IMR-90 (cell line): ENCODE results near the gene SRRM2. TPM values are rescaled to one million over a fixed set of nuclear protein-coding genes. Genes with fewer than 3 reads are reported as not detected.

ENCODE experiments used
- ATAC-seq: fragments of 200-7000 bp; cut with Tn5 transposase; 2 replicates; pipeline ENCODE4 v1.9.1; 2020; ENCODE audit warnings: low read depth, mild to moderate bottlenecking, moderate library complexity
- BruUV-seq: library from RNA; stranded (reverse); fragments of 400-500 nt; replicated peaks from 2 replicates; lab custom pipeline; 2021; lab: Mats Ljungman, UMichigan
- CTCF ChIA-PET: fragments of 300-600 bp; formaldehyde crosslinking; extraction: SDS; loops from one replicate; lab custom pipeline; 2021; ENCODE audit warnings: antibody characterized with exemption; lab: Yijun Ruan, JAX
- POLR2A ChIA-PET: fragments of 300-600 bp; sonication (Branson Sonifier 250); formaldehyde crosslinking; loops from one replicate; lab custom pipeline; 2022; ENCODE audit warnings: antibody characterized with exemption; ENCODE audit not compliant: unreplicated experiment; lab: Charles Lee
- DNase-seq: peaks from one replicate; pipeline ENCODE4 v3.0.0; 2013
- H2AFZ ChIP-seq: replicated peaks from 2 replicates; pipeline ENCODE3; 2013; ENCODE audit warnings: low read length, mild to moderate bottlenecking; ENCODE audit not compliant: poor library complexity
- H2AK5ac ChIP-seq: 2 replicates; pipeline ENCODE4 v1.6.1; 2013; ENCODE audit warnings: low read depth, low read length, inconsistent platforms
- H2AK9ac ChIP-seq: replicated peaks from 2 replicates; pipeline ENCODE3; 2013; ENCODE audit warnings: mild to moderate bottlenecking, low read depth, low read length, moderate library complexity; ENCODE audit not compliant: poor library complexity
- H2BK120ac ChIP-seq: 2 replicates; pipeline ENCODE4 v1.6.1; 2013; ENCODE audit warnings: low read depth, low read length, inconsistent platforms
- H2BK15ac ChIP-seq: 3 replicates; pipeline ENCODE4 v1.6.1; 2013; ENCODE audit warnings: low read depth, low read length, inconsistent platforms
- H2BK20ac ChIP-seq: 2 replicates; pipeline ENCODE4 v1.6.1; 2013; ENCODE audit warnings: low read depth, mild to moderate bottlenecking, inconsistent platforms, low read length, moderate library complexity
- H2BK5ac ChIP-seq: 2 replicates; pipeline ENCODE4 v1.6.1; 2013; ENCODE audit warnings: mild to moderate bottlenecking, low read depth, low read length, inconsistent platforms; ENCODE audit not compliant: poor library complexity, severe bottlenecking
- H3K14ac ChIP-seq: replicated peaks from 2 replicates; pipeline ENCODE4 v1.6.1; 2013; ENCODE audit warnings: low read depth, low read length, inconsistent platforms
- H3K18ac ChIP-seq: 2 replicates; pipeline ENCODE4 v1.6.1; 2013; ENCODE audit warnings: low read depth, low read length, control low read depth
- H3K23ac ChIP-seq: 2 replicates; pipeline ENCODE4 v1.6.1; 2013; ENCODE audit warnings: low read depth, low read length, inconsistent platforms
- H3K27ac ChIP-seq: 2 replicates; pipeline ENCODE4 v1.5.1; 2013; ENCODE audit warnings: mild to moderate bottlenecking, control low read depth, low read length; ENCODE audit not compliant: insufficient read depth
- H3K27me3 ChIP-seq: 2 replicates; pipeline ENCODE4 v1.6.1; 2013; ENCODE audit warnings: low read length; ENCODE audit not compliant: control insufficient read depth, insufficient read depth
- H3K36me3 ChIP-seq: 2 replicates; pipeline ENCODE4 v1.6.1; 2013; ENCODE audit warnings: low read length, mixed read lengths; ENCODE audit not compliant: control insufficient read depth, insufficient read depth
- H3K4ac ChIP-seq: 2 replicates; pipeline ENCODE4 v1.6.1; 2013; ENCODE audit warnings: low read depth, low read length, inconsistent platforms
- H3K4me1 ChIP-seq: 2 replicates; pipeline ENCODE4 v1.6.1; 2013; ENCODE audit warnings: low read length, mixed read lengths; ENCODE audit not compliant: control insufficient read depth, insufficient read depth
- H3K4me2 ChIP-seq: 2 replicates; pipeline ENCODE4 v1.6.1; 2013; ENCODE audit warnings: low read depth, mild to moderate bottlenecking, control low read depth, low read length, moderate library complexity
- H3K4me3 ChIP-seq: 2 replicates; pipeline ENCODE4 v1.5.1; 2013; ENCODE audit warnings: low read depth, mild to moderate bottlenecking, control low read depth, low read length, moderate library complexity; ENCODE audit not compliant: insufficient read depth
- H3K56ac ChIP-seq: 2 replicates; pipeline ENCODE4 v1.6.1; 2013; ENCODE audit warnings: low read length, inconsistent platforms; ENCODE audit not compliant: insufficient read depth; ENCODE audit errors: extremely low read depth
- H3K79me1 ChIP-seq, 2 experiments: 2 replicates each; pipeline ENCODE4 v1.6.1; 2013; ENCODE audit warnings: low read length in 2 of 2, inconsistent platforms in 1 of 2, low read depth in 1 of 2
- H3K9ac ChIP-seq: 2 replicates; pipeline ENCODE4 v1.6.1; 2013; ENCODE audit warnings: low read depth, low read length, control low read depth
- H3K9me1 ChIP-seq: 2 replicates; pipeline ENCODE4 v1.6.1; 2013; ENCODE audit warnings: low read length, inconsistent platforms; ENCODE audit not compliant: insufficient read depth
- H3K9me3 ChIP-seq: 2 replicates; pipeline ENCODE4 v1.6.1; 2013; ENCODE audit warnings: low read length; ENCODE audit not compliant: control insufficient read depth, insufficient read depth
- H4K20me1 ChIP-seq: 2 replicates; pipeline ENCODE4 v1.6.1; 2013; ENCODE audit warnings: low read length, inconsistent platforms; ENCODE audit not compliant: insufficient read depth
- H4K5ac ChIP-seq: 2 replicates; pipeline ENCODE4 v1.6.1; 2013; ENCODE audit warnings: mild to moderate bottlenecking, low read depth, low read length, control low read depth
- H4K8ac ChIP-seq, 2 experiments: 2 replicates each; pipeline ENCODE4 v1.6.1; 2013; ENCODE audit warnings: low read depth in 2 of 2, low read length in 2 of 2, control low read depth in 1 of 2, inconsistent platforms in 1 of 2
- H4K91ac ChIP-seq: 2 replicates; pipeline ENCODE4 v1.6.1; 2013; ENCODE audit warnings: low read depth, low read length, inconsistent platforms; ENCODE audit not compliant: insufficient read depth
- CHD1 ChIP-seq: IDR thresholded peaks from 2 replicates; pipeline ENCODE4 v1.6.1; 2012; ENCODE audit warnings: low read depth, low read length, improper control_type of control experiment
- FOS ChIP-seq: fragments of 150-350 bp; IDR thresholded peaks from 2 replicates; pipeline ENCODE4 v1.6.1; 2016; ENCODE audit warnings: low read depth, low read length
- MAFK ChIP-seq: IDR thresholded peaks from 2 replicates; pipeline ENCODE4 v1.6.1; 2012; ENCODE audit warnings: low read depth, low read length, improper control_type of control experiment
- MXI1 ChIP-seq: IDR thresholded peaks from 2 replicates; pipeline ENCODE4 v1.6.1; 2012; ENCODE audit warnings: low read depth, mild to moderate bottlenecking, low read length, moderate library complexity, borderline replicate concordance
- RFX5 ChIP-seq: IDR thresholded peaks from 2 replicates; pipeline ENCODE4 v1.8.0; 2012; ENCODE audit warnings: low read depth, mild to moderate bottlenecking, low read length, moderate library complexity
- SMC3 ChIP-seq: fragments of 150-350 bp; IDR thresholded peaks from 2 replicates; pipeline ENCODE4 v1.6.1; 2016; ENCODE audit warnings: low read depth, mild to moderate bottlenecking, antibody characterized with exemption, low read length, moderate library complexity
- WGBS, 2 experiments: methylation state at CpG; one replicate each; pipeline versions ENCODE4 v1.1.5 to v1.1.7; 2013; ENCODE audit warnings: missing lambda C conversion rate in 2 of 2; ENCODE audit not compliant: insufficient read length in 1 of 2; ENCODE audit errors: extremely low coverage in 2 of 2; 5-methylcytosine and 5-hydroxymethylcytosine counted together
- dilution Hi-C: fragments of 300-500 bp; cut with HindIII; formaldehyde crosslinking; loops from one replicate; pipeline ENCODE4 v1.14.3; 2018; ENCODE audit warnings: low sequenced_read_pairs; ENCODE audit not compliant: unreplicated experiment
- in situ Hi-C: fragments of 300-500 bp; cut with MboI; formaldehyde crosslinking; loops from 3 replicates; pipeline ENCODE4 v1.14.3; 2019; ENCODE audit warnings: low sequenced_read_pairs, inconsistent platforms, mixed read lengths
- intact Hi-C: fragments of 100-400 bp; cut with micrococcal nuclease; formaldehyde crosslinking; loops from 2 replicates; pipeline ENCODE4 v1.10.0; 2022
- polyA plus RNA-seq, 3 experiments: library from polyadenylated mRNA; depleted of rRNA; stranded (reverse); fragments of >200 nt; gene quantifications; 2 replicates each; pipeline ENCODE4 v1.2.3, GENCODE V29; 2012; ENCODE audit warnings: low replicate concordance in 1 of 3
- total RNA-seq: library from RNA; depleted of rRNA; stranded (reverse); fragments of >200 nt; gene quantifications from 2 replicates; pipeline ENCODE4 v1.2.3, GENCODE V29; 2012
- TF ChIP-seq, protein P1 (sequence below): fragments of 150-350 bp; IDR thresholded peaks from 2 replicates; pipeline ENCODE4 v1.6.1; 2016; ENCODE audit warnings: low read depth, mild to moderate bottlenecking, low read length, moderate library complexity, borderline replicate concordance
- TF ChIP-seq, protein P2 (sequence below): fragments of 150-350 bp; IDR thresholded peaks from 2 replicates; pipeline ENCODE4 v1.6.1; 2017; ENCODE audit warnings: mild to moderate bottlenecking, antibody characterized with exemption, low read length, low read depth

Gene SRRM2
- total and polyA plus RNA-seq, 2 of the 4 experiments (the other 2 are of a cell fraction): 20.3 to 300 TPM

DNA sequence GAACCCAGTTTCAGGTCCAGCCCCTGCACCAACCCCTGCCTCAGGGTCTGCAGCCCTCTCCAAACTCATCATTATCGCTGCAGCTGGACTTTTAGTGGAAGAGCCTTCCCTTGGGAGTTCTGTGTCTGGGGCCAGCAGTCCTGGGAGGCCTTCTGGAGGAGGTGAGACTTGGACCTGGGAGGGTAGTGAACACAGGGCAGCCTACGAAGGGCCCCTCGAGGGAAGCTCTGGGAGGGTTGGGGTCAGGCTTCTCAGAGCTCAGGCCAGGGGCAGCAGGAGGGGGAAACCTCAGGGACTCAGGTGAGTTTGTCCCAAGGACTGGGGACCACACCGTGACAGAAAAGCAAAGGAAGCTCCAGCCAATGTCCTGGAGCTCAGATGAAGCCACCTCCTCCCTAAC, 11.3 kb upstream of the SRRM2 start:
- intact Hi-C loops (no loop called here), in situ Hi-C loops (no loop called here), dilution Hi-C loops (no loop called here)
- no peaks in the 10 kb centered on the region for H3K9me1 ChIP-seq
- H3K4me2 ChIP-seq: no peak overlapping the region
- H3K4ac ChIP-seq: no peak overlapping the region
- ChIA-PET POLR2A (interaction anchor here (1.3 kb wide), 1 partner anchor 10 kb away, joined by 4 read pairs; no protein-coding TSS in a partner anchor), CTCF (no interaction called here)
- no peak overlapping the region for H2AFZ ChIP-seq
- H4K5ac ChIP-seq: no peak overlapping the region
- H3K27ac ChIP-seq: no peak overlapping the region
- H4K20me1 ChIP-seq: no peaks in the 10 kb centered on the region
- H3K4me1 ChIP-seq: no peaks in the 10 kb centered on the region
- H2BK20ac ChIP-seq: no peak overlapping the region
- H3K14ac ChIP-seq: no peak overlapping the region
- H2AK5ac ChIP-seq: no peak overlapping the region
- no peaks in the 10 kb centered on the region for H3K79me1 ChIP-seq
- no peaks in the 10 kb centered on the region for H3K36me3 ChIP-seq
- ATAC-seq: no peak
- BruUV-seq: no TSS peak
- WGBS, 2 experiments: no CpG with 5 or more reads among the region's 4 CpGs
- no peak overlapping the region for H2BK120ac ChIP-seq
- no peak overlapping the region for H3K9ac ChIP-seq
- no peak overlapping the region for H3K23ac ChIP-seq
- TF ChIP-seq RFX5 (no peak), MXI1 (no peak), MAFK (no peak), CHD1 (no peak), SMC3 (no peak), FOS (no peak)
- TF ChIP-seq, protein P1, sequence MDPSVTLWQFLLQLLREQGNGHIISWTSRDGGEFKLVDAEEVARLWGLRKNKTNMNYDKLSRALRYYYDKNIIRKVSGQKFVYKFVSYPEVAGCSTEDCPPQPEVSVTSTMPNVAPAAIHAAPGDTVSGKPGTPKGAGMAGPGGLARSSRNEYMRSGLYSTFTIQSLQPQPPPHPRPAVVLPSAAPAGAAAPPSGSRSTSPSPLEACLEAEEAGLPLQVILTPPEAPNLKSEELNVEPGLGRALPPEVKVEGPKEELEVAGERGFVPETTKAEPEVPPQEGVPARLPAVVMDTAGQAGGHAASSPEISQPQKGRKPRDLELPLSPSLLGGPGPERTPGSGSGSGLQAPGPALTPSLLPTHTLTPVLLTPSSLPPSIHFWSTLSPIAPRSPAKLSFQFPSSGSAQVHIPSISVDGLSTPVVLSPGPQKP: no peak
- TF ChIP-seq, protein P2, sequence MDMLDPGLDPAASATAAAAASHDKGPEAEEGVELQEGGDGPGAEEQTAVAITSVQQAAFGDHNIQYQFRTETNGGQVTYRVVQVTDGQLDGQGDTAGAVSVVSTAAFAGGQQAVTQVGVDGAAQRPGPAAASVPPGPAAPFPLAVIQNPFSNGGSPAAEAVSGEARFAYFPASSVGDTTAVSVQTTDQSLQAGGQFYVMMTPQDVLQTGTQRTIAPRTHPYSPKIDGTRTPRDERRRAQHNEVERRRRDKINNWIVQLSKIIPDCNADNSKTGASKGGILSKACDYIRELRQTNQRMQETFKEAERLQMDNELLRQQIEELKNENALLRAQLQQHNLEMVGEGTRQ: no peak
- H2BK5ac ChIP-seq: no peak overlapping the region
- H2BK15ac ChIP-seq: no peak overlapping the region
- H3K4me3 ChIP-seq: no peak overlapping the region
- no peak overlapping the region for H4K91ac ChIP-seq
- no peak for DNase-seq
- H2AK9ac ChIP-seq: no peak overlapping the region
- H3K9me3 ChIP-seq: no peaks in the 10 kb centered on the region
- no peak overlapping the region for H3K56ac ChIP-seq
- H4K8ac ChIP-seq: no peak overlapping the region
- H3K18ac ChIP-seq: no peak overlapping the region
- H3K27me3 ChIP-seq: no peaks in the 10 kb centered on the region; the same call in 1 of the 2 replicates
